HEK293 (cell line): Measurements from ENCODE around the gene TMEM14A.
"Not testable (repeated sequence)": the region's sequence is repeated elsewhere in the genome, so short reads cannot be mapped to it uniquely, and the experiment has no call there.

Experiments used
- CTCF ChIA-PET: fragments of 350-600 bp; formaldehyde crosslinking; extraction: SDS; loops from one replicate; lab custom pipeline; 2021; ENCODE audit warnings: antibody characterized with exemption; lab: Yijun Ruan, JAX
- POLR2A ChIA-PET: fragments of 300-600 bp; formaldehyde crosslinking; extraction: SDS; loops from one replicate; lab custom pipeline; 2020; ENCODE audit warnings: antibody characterized with exemption, inconsistent platforms; lab: Yijun Ruan, JAX
- H3K27ac ChIP-seq: fragments of 200-500 bp; sonication (Bioruptor generic); 2 replicates; pipeline ENCODE4 v1.5.1; 2014; ENCODE audit warnings: low read depth, low read length, control low read depth, inconsistent platforms; ENCODE audit errors: extremely low read depth
- H3K36me3 ChIP-seq, 2 experiments: fragments of 200-500 bp in 1 of 2; sonication (Bioruptor generic) in 1 of 2; 1 replicate in 1 of 2; 2 replicates in 1 of 2; pipeline ENCODE4 v1.5.1; 2014 to 2017; ENCODE audit warnings: inconsistent platforms in 2 of 2, low read length in 2 of 2; ENCODE audit not compliant: control insufficient read depth in 2 of 2, insufficient read depth in 1 of 2
- H3K4me1 ChIP-seq: fragments of 200-500 bp; sonication (Bioruptor generic); 2 replicates; pipeline ENCODE4 v1.5.1; 2014; ENCODE audit warnings: mild to moderate bottlenecking, low read length, inconsistent platforms; ENCODE audit not compliant: control insufficient read depth, insufficient read depth
- H3K4me3 ChIP-seq: 2 replicates; pipeline ENCODE4 v1.5.1; 2011; ENCODE audit warnings: low read depth, mild to moderate bottlenecking, control low read depth, low read length, moderate library complexity
- H3K9me3 ChIP-seq: fragments of 200-500 bp; sonication (Bioruptor generic); 2 replicates; pipeline ENCODE4 v1.5.1; 2014; ENCODE audit warnings: low read depth, low read length, inconsistent platforms; ENCODE audit not compliant: control insufficient read depth, insufficient read depth
- SCRT1 ChIP-seq: fragments of 450-650 bp; formaldehyde crosslinking; IDR thresholded peaks from 2 replicates; pipeline ENCODE4 v1.5.1; 2016; ENCODE audit warnings: missing biosample characterization, missing genetic modification characterization, borderline replicate concordance
- YY1 ChIP-seq: fragments of 450-650 bp; formaldehyde crosslinking; IDR thresholded peaks from 2 replicates; pipeline ENCODE4 v1.5.1; 2018; ENCODE audit warnings: missing biosample characterization, missing genetic modification characterization
- ZBTB17 ChIP-seq: fragments of 450-650 bp; formaldehyde crosslinking; IDR thresholded peaks from 2 replicates; pipeline ENCODE4 v1.5.1; 2016; ENCODE audit warnings: missing biosample characterization, missing genetic modification characterization
- ZNF10 ChIP-seq: fragments of 450-650 bp; formaldehyde crosslinking; IDR thresholded peaks from 2 replicates; pipeline ENCODE4 v1.5.1; 2017; ENCODE audit warnings: missing biosample characterization, missing genetic modification characterization
- ZNF140 ChIP-seq: fragments of 450-650 bp; formaldehyde crosslinking; IDR thresholded peaks from 2 replicates; pipeline ENCODE4 v1.5.1; 2016; ENCODE audit warnings: missing biosample characterization, missing genetic modification characterization
- ZNF2 ChIP-seq: fragments of 450-650 bp; formaldehyde crosslinking; IDR thresholded peaks from 2 replicates; pipeline ENCODE4 v1.5.1; 2016; ENCODE audit warnings: missing biosample characterization, missing genetic modification characterization
- ZNF266 ChIP-seq: fragments of 450-650 bp; formaldehyde crosslinking; IDR thresholded peaks from 2 replicates; pipeline ENCODE4 v1.5.1; 2016; ENCODE audit warnings: missing biosample characterization, missing genetic modification characterization, low read depth
- ZNF274 ChIP-seq, 2 experiments: fragments of 200-500 bp in 1 of 2; fragments of 450-650 bp in 1 of 2; sonication (Bioruptor generic) in 1 of 2; formaldehyde crosslinking in 1 of 2; IDR thresholded peaks; 2 replicates each; pipeline versions ENCODE4 v1.5.1 to v1.6.1; 2014 to 2016; ENCODE audit warnings: borderline replicate concordance in 1 of 2, inconsistent platforms in 1 of 2, low read length in 1 of 2, missing biosample characterization in 1 of 2, missing genetic modification characterization in 1 of 2
- ZNF341 ChIP-seq: fragments of 450-650 bp; formaldehyde crosslinking; IDR thresholded peaks from 2 replicates; pipeline ENCODE4; 2016; ENCODE audit warnings: low read depth, missing biosample characterization, missing genetic modification characterization
- ZNF596 ChIP-seq: fragments of 450-650 bp; IDR thresholded peaks from 2 replicates; pipeline ENCODE4 v1.5.0; 2018; ENCODE audit warnings: missing biosample characterization, mild to moderate bottlenecking, missing genetic modification characterization, moderate library complexity
- ZNF600 ChIP-seq: fragments of 450-650 bp; formaldehyde crosslinking; IDR thresholded peaks from 2 replicates; pipeline ENCODE4 v1.5.1; 2016; ENCODE audit warnings: missing biosample characterization, missing genetic modification characterization
- ZNF677 ChIP-seq: fragments of 450-650 bp; IDR thresholded peaks from 2 replicates; pipeline ENCODE4 v1.5.0; 2018; ENCODE audit warnings: missing biosample characterization, mild to moderate bottlenecking, missing genetic modification characterization, moderate library complexity
- TF ChIP-seq, protein P1 (sequence below): fragments of 450-650 bp; formaldehyde crosslinking; IDR thresholded peaks from 2 replicates; pipeline ENCODE4 v1.5.1; 2016; ENCODE audit warnings: missing biosample characterization, missing genetic modification characterization
- TF ChIP-seq, protein P2 (sequence below): fragments of 450-650 bp; formaldehyde crosslinking; IDR thresholded peaks from 2 replicates; pipeline ENCODE4 v1.5.1; 2016; ENCODE audit warnings: missing biosample characterization, missing genetic modification characterization, low read depth
- TF ChIP-seq, protein P3 (sequence below): fragments of 450-650 bp; formaldehyde crosslinking; IDR thresholded peaks from 2 replicates; pipeline ENCODE4 v1.5.1; 2017; ENCODE audit warnings: missing biosample characterization, missing genetic modification characterization
- TF ChIP-seq, protein P4 (sequence below): fragments of 450-650 bp; formaldehyde crosslinking; IDR thresholded peaks from 2 replicates; pipeline ENCODE4 v1.5.1; 2016; ENCODE audit warnings: missing biosample characterization, missing genetic modification characterization, borderline replicate concordance

Gene TMEM14A

DNA sequence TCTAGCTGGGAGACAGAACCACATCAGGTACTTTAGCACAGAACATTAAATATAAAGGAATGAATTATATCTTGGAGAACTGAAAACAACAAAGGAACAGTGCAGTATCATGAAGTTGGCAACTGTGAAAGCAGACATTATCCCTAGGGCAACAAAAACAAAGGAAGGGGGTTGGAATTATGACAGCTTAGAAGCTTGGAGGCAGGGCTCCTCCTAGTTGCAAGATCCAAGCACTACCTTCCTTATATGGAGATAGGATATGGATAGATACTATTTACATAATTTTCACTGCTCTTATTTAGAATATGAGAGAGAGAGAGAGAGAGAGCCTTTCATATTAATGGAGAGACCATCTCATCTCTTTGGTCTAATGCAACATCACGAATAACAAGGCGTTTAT lies 27.0 kb downstream of the TMEM14A start:
- ChIA-PET POLR2A (interaction anchor here (0.5 kb wide), 1 partner anchor 355 kb away, joined by 8 read pairs; no protein-coding TSS in a partner anchor), CTCF (interaction anchor here (0.6 to 1.6 kb wide), 3 partner anchors 9 to 64 kb away, joined by 3 to 11 read pairs (median 4); no protein-coding TSS in a partner anchor)
- Histone ChIP-seq H3K4me1 (no peaks in the 10 kb centered on the region), H3K4me3 (no peak overlapping the region), H3K9me3 (no peaks in the 10 kb centered on the region), H3K36me3 (no peaks in the 10 kb centered on the region), H3K27ac (no peak overlapping the region)
- TF ChIP-seq, protein P1, sequence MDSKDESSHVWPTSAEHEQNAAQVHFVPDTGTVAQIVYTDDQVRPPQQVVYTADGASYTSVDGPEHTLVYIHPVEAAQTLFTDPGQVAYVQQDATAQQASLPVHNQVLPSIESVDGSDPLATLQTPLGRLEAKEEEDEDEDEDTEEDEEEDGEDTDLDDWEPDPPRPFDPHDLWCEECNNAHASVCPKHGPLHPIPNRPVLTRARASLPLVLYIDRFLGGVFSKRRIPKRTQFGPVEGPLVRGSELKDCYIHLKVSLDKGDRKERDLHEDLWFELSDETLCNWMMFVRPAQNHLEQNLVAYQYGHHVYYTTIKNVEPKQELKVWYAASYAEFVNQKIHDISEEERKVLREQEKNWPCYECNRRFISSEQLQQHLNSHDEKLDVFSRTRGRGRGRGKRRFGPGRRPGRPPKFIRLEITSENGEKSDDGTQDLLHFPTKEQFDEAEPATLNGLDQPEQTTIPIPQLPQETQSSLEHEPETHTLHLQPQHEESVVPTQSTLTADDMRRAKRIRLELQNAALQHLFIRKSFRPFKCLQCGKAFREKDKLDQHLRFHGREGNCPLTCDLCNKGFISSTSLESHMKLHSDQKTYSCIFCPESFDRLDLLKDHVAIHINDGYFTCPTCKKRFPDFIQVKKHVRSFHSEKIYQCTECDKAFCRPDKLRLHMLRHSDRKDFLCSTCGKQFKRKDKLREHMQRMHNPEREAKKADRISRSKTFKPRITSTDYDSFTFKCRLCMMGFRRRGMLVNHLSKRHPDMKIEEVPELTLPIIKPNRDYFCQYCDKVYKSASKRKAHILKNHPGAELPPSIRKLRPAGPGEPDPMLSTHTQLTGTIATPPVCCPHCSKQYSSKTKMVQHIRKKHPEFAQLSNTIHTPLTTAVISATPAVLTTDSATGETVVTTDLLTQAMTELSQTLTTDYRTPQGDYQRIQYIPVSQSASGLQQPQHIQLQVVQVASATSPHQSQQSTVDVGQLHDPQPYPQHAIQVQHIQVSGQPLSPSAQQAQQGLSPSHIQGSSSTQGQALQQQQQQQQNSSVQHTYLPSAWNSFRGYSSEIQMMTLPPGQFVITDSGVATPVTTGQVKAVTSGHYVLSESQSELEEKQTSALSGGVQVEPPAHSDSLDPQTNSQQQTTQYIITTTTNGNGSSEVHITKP (tag by site-specific recombination): no peak
- no peak for TF ChIP-seq ZBTB17 (tag by site-specific recombination)
- TF ChIP-seq, protein P2, sequence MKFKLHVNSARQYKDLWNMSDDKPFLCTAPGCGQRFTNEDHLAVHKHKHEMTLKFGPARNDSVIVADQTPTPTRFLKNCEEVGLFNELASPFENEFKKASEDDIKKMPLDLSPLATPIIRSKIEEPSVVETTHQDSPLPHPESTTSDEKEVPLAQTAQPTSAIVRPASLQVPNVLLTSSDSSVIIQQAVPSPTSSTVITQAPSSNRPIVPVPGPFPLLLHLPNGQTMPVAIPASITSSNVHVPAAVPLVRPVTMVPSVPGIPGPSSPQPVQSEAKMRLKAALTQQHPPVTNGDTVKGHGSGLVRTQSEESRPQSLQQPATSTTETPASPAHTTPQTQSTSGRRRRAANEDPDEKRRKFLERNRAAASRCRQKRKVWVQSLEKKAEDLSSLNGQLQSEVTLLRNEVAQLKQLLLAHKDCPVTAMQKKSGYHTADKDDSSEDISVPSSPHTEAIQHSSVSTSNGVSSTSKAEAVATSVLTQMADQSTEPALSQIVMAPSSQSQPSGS (tag by site-specific recombination): no peak
- TF ChIP-seq SCRT1 (tag by site-specific recombination): no peak
- TF ChIP-seq ZNF10 (tag by site-specific recombination): no peak

DNA sequence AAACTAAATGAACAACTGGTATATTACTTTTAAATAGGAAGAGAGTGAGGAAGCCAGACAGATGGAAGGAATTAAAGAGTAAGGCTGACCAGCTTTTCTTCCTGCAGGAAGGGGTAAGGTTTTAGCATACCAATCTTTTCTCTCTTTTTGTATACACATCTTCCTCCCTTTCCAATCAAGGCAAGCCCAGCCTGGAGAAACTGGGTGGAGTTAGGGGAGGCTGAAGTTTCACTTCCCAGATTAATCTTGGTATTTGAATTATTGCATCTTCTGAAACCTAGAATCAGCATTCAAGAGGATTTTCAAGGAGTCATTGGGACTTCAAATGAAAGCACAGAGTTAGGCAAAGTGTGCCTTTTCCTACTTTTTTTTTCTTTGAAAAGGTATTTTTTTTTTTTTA lies 33.1 kb downstream of the TMEM14A start:
- no peaks in the 10 kb centered on the region for H3K36me3 ChIP-seq
- H3K4me1 ChIP-seq: no peaks in the 10 kb centered on the region
- no peaks in the 10 kb centered on the region for H3K9me3 ChIP-seq
- POLR2A ChIA-PET: no interaction called here
- TF ChIP-seq ZNF2 (tag by site-specific recombination) (no peak), ZNF274 (IDR thresholded peaks at IDR 0.05; ENCODE audit: low read length) (no peak), ZNF274 (tag by site-specific recombination; IDR thresholded peaks at IDR 0.05; ENCODE audit: borderline replicate concordance) (no peak), ZNF341 (tag by site-specific recombination) (no peak), ZNF600 (tag by site-specific recombination) (no peak), ZNF266 (tag by site-specific recombination) (no peak), ZNF140 (no peak), ZNF596 (tag by site-specific recombination) (no peak), ZNF677 (tag by site-specific recombination) (no peak), YY1 (tag by site-specific recombination) (no peak)
- TF ChIP-seq, protein P3, sequence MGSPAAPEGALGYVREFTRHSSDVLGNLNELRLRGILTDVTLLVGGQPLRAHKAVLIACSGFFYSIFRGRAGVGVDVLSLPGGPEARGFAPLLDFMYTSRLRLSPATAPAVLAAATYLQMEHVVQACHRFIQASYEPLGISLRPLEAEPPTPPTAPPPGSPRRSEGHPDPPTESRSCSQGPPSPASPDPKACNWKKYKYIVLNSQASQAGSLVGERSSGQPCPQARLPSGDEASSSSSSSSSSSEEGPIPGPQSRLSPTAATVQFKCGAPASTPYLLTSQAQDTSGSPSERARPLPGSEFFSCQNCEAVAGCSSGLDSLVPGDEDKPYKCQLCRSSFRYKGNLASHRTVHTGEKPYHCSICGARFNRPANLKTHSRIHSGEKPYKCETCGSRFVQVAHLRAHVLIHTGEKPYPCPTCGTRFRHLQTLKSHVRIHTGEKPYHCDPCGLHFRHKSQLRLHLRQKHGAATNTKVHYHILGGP (tag by site-specific recombination): no peak
- TF ChIP-seq, protein P4, sequence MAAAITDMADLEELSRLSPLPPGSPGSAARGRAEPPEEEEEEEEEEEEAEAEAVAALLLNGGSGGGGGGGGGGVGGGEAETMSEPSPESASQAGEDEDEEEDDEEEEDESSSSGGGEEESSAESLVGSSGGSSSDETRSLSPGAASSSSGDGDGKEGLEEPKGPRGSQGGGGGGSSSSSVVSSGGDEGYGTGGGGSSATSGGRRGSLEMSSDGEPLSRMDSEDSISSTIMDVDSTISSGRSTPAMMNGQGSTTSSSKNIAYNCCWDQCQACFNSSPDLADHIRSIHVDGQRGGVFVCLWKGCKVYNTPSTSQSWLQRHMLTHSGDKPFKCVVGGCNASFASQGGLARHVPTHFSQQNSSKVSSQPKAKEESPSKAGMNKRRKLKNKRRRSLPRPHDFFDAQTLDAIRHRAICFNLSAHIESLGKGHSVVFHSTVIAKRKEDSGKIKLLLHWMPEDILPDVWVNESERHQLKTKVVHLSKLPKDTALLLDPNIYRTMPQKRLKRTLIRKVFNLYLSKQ (tag by site-specific recombination): no peak
- H3K4me3 ChIP-seq: no peak overlapping the region
- H3K27ac ChIP-seq: no peak overlapping the region
- CTCF ChIA-PET: interaction anchor here (0.6 to 1.0 kb wide), 3 partner anchors 29 to 296 kb away, joined by 3 to 5 read pairs (median 3); no protein-coding TSS in a partner anchor

DNA sequence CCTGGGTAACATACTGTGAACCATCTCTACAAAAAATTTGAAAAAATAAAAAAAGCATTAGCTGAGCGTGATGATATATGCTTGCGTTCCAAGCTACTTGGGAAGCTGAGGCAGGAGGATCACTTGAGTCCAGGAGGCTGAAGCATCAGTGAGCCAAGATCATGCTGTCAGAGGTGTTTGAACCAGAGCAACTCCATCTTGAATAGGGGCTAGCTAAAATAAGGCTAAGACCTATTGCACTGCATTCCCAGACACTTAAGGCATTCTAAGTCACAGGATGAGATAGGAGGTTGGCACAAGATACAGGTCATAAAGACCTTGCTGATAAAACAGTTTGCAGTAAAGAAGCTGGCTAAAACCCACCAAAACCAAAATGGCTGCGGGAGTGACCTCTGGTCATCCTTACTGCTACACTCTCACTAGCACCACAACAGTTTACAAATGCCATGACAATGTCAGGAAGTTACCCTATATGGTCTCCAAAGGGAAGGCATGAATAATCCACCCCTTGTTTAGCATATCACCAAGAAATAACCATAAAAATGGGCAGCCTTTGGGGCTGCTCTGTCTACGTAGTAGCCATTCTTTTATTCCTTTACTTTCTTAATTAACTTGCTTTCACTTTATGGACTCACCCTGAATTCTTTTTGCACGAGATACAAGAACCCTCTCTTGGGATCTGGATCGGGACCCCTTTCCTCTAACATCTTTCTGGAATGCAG lies 34.0 kb downstream of the TMEM14A start:
- H3K27ac ChIP-seq, POLR2A ChIA-PET, H3K36me3 ChIP-seq, H3K9me3 ChIP-seq, H3K4me1 ChIP-seq, H3K4me3 ChIP-seq, CTCF ChIA-PET: not testable (repeated sequence)
